ENCODE results near the gene NAV2.
A peak's percentile ranks its signal among the peaks of the same experiment; 100 is the strongest.
"Not testable (repeated sequence)": the region's sequence is repeated elsewhere in the genome, so short reads cannot be mapped to it uniquely, and the experiment has no call there.

NAV2 gene

DNA sequence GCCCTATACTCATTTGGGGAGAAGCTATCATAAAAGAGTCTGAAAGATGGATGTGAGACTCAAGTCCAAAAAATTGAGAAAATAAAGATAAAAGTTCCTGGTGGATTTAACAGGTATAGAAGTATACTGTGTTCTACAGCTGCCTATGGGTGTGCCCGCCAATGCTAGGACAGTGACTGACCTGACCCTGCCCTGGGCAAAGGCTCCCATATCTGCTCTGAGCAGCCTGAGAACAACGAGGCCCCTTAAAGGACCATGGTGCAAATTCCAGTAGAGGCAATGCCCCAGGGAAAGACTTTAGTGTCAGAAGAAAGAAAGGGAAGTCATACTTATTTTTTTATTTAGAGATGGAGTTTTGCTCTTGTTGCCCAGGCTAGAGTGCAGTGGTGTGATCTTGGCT lies 181.8 kb downstream of the NAV2 start:
- Histone ChIP-seq H3K36me3 (replicated peaks) (peaks cover 5% of the 10 kb centered on the region), H3K27ac (no peak overlapping the region), H3K27me3 (replicated peaks) (no peaks in the 10 kb centered on the region), H3K4me3 (ENCODE audit: low read depth, low read length) (no peak overlapping the region)
- TF ChIP-seq, protein P1, sequence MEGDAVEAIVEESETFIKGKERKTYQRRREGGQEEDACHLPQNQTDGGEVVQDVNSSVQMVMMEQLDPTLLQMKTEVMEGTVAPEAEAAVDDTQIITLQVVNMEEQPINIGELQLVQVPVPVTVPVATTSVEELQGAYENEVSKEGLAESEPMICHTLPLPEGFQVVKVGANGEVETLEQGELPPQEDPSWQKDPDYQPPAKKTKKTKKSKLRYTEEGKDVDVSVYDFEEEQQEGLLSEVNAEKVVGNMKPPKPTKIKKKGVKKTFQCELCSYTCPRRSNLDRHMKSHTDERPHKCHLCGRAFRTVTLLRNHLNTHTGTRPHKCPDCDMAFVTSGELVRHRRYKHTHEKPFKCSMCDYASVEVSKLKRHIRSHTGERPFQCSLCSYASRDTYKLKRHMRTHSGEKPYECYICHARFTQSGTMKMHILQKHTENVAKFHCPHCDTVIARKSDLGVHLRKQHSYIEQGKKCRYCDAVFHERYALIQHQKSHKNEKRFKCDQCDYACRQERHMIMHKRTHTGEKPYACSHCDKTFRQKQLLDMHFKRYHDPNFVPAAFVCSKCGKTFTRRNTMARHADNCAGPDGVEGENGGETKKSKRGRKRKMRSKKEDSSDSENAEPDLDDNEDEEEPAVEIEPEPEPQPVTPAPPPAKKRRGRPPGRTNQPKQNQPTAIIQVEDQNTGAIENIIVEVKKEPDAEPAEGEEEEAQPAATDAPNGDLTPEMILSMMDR (IDR thresholded peaks at IDR 0.05; ENCODE audit: low read depth, low read length, missing control alignments): no peak
- DNase-seq: no peak
- in situ Hi-C loops (cut with HindIII; ENCODE audit: low pct_ligation_motif_present, low sequenced_read_pairs): loop anchor here (25.0 kb wide), 1 partner anchor 332 kb away; no protein-coding TSS in a partner anchor

DNA sequence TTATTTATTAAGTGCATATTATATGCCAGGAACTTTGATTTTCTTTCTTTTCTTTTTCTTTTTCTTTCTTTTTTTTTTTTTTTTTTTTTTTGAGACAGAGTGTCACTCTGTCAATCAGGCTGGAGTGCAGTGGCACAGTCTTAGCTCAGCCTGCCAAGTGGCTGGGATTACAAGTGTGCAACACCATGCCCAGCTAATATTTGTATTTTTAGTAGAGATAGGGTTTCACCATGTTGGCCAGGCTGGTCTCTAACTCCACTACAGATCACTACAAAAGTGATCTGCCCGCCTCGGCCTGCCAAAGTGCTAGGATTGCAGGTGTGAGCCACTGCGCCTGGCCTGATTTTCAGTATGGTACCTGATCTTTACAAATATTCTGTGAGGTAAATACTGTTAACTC lies 182.4 kb downstream of the NAV2 start:
- not testable (repeated sequence) for H3K4me3 ChIP-seq (ENCODE audit: low read depth, low read length); H3K36me3 ChIP-seq (replicated peaks); H3K27me3 ChIP-seq (replicated peaks); DNase-seq; H3K27ac ChIP-seq
- in situ Hi-C loops (cut with HindIII; ENCODE audit: low pct_ligation_motif_present, low sequenced_read_pairs): loop anchor here (25.0 kb wide), 1 partner anchor 333 kb away; no protein-coding TSS in a partner anchor

DNA sequence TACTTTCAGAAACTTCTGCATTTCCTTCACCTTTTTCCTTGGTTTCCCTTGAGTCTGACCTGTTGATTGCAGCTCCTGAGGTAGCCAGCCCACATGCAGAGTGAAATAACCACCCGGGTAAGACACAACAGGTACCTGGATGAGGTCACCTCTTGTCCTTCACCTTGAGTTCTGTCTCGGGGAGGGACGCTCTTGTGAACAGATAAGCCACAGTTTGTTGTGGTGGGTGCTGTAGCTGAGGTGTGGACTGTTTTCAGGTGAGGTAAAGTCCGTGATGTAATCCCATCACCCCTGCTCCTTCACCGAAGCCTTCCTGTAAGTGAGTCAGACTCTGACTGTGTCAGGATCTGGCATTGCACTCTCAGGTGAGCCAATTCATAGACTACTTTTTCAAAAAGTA lies 183.1 kb downstream of the NAV2 start:
- TF ChIP-seq, protein P1 (IDR thresholded peaks at IDR 0.05; ENCODE audit: low read depth, low read length, missing control alignments): no peak
- no peak for DNase-seq
- no peak overlapping the region for H3K27ac ChIP-seq
- peaks cover 5% of the 10 kb centered on the region for H3K36me3 ChIP-seq (replicated peaks)
- no peaks in the 10 kb centered on the region for H3K27me3 ChIP-seq (replicated peaks)
- in situ Hi-C loops (cut with HindIII; ENCODE audit: low pct_ligation_motif_present, low sequenced_read_pairs): loop anchor here (25.0 kb wide), 1 partner anchor 333 kb away; no protein-coding TSS in a partner anchor
- H3K4me3 ChIP-seq (ENCODE audit: low read depth, low read length): no peak overlapping the region

DNA sequence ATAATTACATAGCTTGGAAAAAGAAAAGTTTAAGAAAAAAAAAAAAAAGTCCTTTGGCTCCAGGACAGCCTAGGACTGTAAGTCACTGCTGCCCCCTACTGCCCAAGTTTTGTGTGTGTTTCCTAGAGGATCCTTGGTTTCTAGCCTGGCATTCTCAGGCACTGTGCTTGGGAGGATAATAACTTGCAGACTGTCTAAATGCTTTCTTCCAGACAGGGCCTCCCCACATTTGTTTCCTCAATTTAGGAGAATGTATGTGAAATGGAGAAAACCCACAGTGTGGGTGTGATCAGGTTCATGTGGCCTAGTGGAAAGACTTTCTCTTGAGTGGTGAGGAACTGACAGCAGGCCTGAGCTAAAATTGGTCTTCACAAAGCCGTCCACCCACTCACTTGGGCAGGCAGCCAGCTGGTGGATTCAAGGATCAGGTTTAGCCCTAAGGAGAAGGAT lies 191.0 kb downstream of the NAV2 start:
- Histone ChIP-seq H3K27ac (no peak overlapping the region), H3K36me3 (replicated peaks) (no peaks in the 10 kb centered on the region), H3K27me3 (replicated peaks) (no peaks in the 10 kb centered on the region), H3K4me3 (ENCODE audit: low read depth, low read length) (no peak overlapping the region)
- DNase-seq: peak; percentile 84
- in situ Hi-C loops (cut with HindIII; ENCODE audit: low pct_ligation_motif_present, low sequenced_read_pairs): no loop called here
- TF ChIP-seq, protein P1 (IDR thresholded peaks at IDR 0.05; ENCODE audit: low read depth, low read length, missing control alignments): peak; percentile 87

DNA sequence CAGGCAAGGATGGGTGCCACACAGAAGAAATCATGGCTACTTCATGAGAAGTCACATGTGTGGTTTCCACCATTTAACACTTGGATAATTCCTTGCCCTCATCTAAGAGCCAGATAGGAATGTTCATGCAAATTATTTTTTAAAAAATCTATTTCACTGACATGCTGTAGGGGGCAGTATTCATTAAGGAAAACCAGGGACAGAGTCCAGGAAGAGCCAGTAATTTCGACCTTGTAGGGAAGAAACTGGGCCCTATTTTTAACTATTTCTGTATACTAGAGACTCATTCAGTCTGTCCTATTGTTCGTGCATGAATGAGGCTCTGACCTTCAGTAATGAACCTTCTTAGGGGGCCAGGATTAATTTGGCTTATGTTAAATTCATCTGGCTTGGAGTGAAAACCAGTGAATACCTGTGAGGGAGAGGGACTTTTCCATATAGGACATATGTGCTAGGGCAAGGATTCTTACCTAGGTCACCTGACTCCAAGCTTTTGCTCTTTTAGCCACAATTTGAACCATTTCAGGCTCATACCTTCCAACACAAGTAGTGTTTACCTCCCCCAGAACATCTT lies 192.7 kb downstream of the NAV2 start:
- Histone ChIP-seq H3K27ac (no peak overlapping the region), H3K36me3 (replicated peaks) (no peaks in the 10 kb centered on the region), H3K4me3 (ENCODE audit: low read depth, low read length) (no peak overlapping the region), H3K27me3 (replicated peaks) (no peaks in the 10 kb centered on the region)
- TF ChIP-seq, protein P1 (IDR thresholded peaks at IDR 0.05; ENCODE audit: low read depth, low read length, missing control alignments): peak; percentile 61
- in situ Hi-C loops (cut with HindIII; ENCODE audit: low pct_ligation_motif_present, low sequenced_read_pairs): no loop called here
- DNase-seq: no peak

DNA sequence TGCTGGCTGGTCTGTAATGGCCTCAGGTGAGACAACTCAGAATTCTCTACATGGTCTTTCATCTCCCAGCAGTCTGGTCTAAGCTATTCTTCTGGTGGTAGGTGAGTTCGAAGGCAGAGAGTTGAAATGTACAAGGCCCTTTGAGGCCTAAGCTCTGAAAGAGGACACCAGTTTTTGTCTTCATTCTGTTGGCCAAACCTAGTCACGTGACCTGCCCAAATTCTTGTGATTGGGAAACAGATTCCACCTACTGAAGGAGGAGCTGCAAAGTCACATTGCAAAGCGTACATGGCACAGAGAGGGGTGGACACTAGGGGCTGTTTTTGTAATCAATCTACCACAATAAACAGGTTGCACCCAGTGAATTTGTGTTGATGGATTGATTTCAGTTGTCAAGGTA lies 193.5 kb downstream of the NAV2 start:
- TF ChIP-seq, protein P1 (IDR thresholded peaks at IDR 0.05; ENCODE audit: low read depth, low read length, missing control alignments): no peak
- in situ Hi-C loops (cut with HindIII; ENCODE audit: low pct_ligation_motif_present, low sequenced_read_pairs): no loop called here
- no peaks in the 10 kb centered on the region for H3K36me3 ChIP-seq (replicated peaks)
- no peak for DNase-seq
- no peak overlapping the region for H3K27ac ChIP-seq
- no peak overlapping the region for H3K4me3 ChIP-seq (ENCODE audit: low read depth, low read length)
- H3K27me3 ChIP-seq (replicated peaks): no peaks in the 10 kb centered on the region
